Stimulated activated CD4-positive, alpha-beta T cell treated with anti-CD3 and anti-CD28 coated beads, Interleukin-1b, Interleukin-23, amount 100 ng/mL, for 48 hours (primary cell): ENCODE results near the gene LPGAT1.

Experiments
- DNase-seq: peaks from one replicate; pipeline ENCODE4 v3.0.0-alpha.2; 2020

Gene LPGAT1

DNA sequence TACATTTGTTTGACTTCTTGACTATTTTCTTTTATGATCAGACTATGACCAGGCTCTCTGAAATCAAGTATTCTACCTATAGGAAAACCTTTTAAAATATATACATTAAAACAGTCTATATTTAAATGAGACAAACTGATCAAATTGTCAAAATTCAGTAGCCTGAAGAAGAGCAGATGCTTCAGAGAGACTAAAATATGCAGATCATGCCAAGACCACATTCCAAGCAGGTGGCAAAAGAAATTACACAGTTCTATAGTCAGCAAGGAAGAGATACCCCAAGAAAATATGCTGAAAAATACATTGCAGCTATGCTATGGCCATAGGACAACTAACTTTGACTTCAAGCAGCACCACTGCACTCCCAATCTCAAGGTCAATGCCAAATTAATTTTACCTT, 3.5 kb downstream of the LPGAT1 start:
- no peak for DNase-seq

- no peak for DNase-seq
Observed at GRCh38 chr1:211825980-211826379, 4.6 kb downstream of the LPGAT1 start.

DNA sequence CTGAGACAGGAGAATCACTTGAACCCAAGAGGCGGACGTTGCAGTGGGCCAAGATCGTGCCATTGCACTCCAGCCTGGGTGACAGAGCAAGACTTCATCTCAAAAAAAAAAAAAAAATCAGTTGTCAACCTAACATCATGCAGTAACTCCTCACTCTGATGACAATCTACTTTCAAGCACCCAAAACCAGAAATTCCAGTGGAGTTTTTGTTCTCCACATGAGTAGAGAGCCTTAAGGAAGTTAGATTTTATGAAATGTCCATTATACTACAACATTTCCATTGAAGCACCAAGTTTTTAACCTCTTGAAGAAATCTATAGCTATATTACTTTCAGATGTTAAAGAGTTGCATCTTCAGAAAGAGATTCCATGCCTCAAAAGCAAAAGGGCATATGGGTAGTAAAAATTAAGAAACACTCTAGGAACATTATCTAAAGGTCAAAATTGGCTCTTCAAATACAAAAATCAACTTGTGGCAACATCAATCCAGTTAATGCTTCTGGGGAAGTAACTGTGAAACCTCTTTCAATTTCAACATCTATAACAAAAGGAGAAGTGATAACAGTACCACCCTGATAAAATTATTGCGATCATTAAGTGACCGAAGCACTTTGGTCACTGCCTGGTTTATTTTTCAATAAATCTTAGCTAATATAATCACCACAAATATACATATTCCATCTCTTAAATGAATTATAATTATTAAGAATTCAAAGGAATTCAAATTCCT, 7.7 kb downstream of the LPGAT1 start:
- no peak for DNase-seq

DNA sequence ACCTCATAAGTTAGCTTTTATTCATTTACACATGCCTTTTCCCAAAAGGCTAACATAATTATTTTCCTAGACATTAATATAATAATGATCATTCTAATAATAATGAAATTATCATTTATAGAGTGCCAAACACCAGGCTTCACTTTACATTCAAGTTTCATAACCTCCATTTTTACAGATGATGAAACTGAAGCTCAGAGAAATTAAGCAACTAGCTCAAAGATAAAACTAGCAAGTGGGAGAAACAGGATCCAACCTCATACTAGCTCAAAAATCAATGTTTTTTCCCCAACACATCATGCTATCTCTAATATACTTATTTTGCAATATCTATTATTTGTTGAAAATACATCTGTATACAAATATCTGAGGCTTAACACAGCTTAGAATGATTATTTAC, 14.0 kb downstream of the LPGAT1 start:
- DNase-seq, result no peak

GRCh38 chr1:211814313-211814712, 16.2 kb downstream of the LPGAT1 start:
- DNase-seq, result no peak

DNA sequence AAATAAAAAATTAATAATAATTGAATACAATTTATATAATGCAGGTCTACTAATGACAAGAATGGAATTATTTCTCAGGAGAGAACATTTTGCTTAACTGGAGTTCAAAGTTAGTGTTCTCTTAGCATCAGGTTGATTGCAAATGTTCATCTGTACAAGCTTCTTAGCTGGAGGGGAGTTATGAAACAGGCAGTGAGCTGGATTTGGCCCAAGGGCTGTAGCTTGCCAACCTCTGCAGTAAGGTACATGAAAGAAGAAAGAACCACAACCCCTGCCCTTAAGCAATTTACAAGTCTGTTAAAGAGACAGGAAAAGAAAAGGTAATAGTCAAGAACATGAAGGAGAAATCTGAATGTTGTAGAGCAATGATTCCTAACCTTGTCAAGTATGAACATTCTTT, 17.0 kb downstream of the LPGAT1 start:
- no peak for DNase-seq

DNA sequence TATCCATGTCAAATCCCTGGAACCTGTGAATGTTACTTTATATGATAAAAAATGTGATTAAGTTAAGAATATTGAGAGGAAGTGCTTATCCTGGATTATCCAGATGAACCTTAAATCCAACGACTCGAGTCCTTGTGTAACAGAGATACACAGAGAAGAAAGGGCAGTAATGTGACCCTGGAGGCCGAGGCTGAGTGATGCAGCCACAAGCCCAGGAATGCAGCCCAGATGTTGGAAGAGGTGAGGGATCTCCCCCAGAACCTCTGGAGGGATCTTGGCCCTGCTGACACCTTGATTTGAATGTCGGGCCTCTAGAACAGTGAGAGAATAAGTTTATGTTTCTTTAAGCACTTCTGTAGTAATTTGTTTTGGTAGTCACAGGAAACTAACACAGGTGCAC, 18.0 kb downstream of the LPGAT1 start:
- no peak for DNase-seq

- DNase-seq, result no peak
Observed at GRCh38 chr1:211811848-211812247, 18.7 kb downstream of the LPGAT1 start.

DNA sequence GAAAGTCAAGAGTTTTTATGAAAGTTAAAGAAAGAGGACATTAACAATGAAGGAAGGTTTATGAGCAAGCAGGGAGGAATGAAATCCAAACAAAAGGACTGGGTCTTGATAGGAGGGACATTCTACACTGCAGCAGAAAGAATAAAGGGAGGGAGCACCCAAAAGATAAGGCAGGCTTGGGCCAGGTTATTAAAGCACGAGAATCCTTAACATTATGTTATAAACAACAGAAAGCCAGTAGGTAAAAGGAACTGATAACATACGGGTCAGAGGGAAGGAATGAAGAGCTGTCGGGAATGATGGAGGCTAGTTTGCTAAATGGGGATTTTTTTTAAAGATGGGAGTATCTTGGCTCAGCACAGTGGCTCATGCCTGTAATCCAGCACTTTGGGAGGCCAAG, 19.4 kb downstream of the LPGAT1 start:
- no peak for DNase-seq

DNA sequence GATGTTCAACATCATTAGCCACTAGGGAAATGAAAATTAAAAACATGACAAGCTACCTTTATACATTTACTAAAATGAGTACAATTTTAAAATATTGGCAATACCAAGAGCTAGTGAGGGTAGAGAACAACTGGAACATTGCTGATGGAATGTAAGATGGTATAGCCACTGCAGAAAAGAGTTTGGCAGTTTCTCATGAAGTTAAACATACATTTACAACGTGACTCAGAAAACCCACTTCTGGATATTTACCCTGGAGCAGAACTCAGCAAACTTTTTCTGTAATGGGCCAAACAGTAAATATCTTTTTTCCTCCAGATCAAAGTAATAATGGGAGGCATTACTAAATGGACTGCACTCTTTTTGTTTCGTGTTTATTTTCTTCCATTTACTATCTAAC, 22.1 kb downstream of the LPGAT1 start:
- no peak for DNase-seq

DNA sequence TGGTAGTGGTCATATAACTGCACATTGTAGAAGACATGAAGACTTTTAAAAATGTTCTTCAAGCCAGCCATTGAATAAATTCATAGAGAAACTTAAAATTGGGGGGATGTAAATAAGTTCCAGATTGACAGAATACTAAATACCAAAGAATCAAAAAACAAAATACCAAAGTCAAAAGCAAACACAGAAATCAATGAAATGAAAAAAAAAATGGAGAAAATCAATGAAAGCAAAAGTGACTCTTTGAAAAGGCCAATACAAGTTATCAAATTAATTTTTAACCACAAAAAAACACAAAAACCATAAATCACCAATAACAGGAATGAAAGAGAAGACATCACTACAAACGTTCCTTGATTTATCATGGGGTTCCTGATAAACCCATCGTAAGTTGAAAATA, 25.6 kb downstream of the LPGAT1 start:
- DNase-seq, result no peak

DNA sequence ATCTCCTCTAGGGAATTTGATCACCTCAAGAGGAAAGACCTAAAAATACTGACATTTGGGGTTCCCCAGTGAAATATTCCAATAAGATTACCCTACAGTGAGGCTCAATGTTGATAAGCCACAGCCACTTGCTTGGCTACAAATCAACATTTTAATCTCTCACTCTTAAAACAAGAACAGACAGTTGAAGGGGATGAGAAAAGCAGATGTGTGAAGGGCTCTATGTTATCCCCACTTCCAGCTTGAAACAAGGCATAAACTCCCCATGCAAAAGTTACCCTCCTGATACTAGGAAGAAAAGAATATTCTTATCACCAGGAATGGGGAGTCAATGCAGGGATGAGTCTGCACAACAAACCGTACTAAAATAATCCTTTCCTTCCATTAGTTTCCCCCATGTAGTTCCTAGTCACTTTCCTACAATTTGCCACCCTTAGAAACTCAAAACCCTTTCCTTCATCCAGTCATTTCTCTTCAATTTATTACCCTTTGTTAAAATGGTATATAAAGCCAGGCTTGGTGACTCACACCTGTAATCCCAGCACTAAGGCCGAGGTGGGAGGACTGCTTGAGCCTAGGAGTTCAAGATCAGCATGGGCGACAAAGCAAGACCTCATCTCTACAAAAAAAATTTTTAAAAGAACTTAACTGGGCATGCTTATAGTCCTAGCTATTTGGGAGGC, 29.5 kb downstream of the LPGAT1 start:
- DNase-seq, result no peak

GRCh38 chr1:211797994-211798393, 32.6 kb downstream of the LPGAT1 start:
- no peak for DNase-seq

DNA sequence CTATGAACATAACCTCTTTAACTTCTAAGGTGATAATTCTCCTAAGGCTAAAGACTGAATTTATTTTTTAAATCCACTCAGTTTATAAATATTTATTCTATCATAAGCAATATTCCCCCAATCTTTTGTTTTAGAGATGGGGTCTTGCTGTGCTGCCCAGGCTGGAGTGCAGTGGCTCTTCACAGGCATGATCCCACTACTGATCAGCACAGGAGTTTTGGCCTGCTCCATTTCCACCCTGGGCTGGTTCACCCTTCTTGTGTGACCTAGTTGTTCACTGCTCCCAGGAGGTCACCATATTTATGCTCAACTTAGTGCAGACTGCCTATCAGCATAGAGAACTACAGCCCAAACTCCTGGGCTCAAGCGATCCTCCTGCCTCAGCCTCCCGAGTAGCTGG, 38.6 kb downstream of the LPGAT1 start:
- no peak for DNase-seq

DNA sequence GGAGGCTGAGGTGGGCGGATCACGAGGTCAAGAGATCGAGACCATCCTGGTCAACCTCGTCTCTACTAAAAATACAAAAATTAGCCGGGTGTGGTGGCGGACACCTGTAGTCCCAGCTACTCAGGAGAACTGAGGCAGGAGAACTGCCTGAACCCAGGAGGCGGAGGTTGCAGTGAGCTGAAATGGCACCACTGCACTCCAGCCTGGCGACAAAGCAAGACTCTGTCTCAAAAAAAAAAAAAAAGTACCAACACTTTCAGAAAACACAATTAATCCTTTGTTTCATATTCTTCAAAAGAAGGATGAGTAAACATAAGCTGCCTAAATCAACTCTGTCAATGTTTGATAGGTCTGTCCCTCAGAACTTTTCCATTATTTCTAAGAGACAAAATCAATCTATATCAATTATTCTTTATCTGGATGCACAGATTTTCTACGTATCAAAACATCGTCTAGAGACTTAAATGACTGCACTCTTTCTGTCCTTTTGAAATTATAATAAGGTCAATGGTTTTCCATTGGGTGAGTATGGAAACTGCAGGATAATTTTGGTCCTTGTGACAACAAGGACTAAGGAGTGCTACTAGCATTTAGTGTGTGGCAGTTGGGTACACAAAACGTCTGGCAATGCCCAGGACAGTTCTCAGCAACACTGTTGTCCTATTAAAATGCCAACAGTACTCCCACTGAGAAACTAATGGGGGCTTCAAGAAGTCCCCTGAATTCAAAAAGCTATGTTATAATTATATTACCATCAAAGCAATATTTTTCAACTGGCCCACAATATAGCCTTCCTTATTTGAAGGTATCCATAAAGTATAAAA, 40.7 kb downstream of the LPGAT1 start:
- no peak for DNase-seq

DNA sequence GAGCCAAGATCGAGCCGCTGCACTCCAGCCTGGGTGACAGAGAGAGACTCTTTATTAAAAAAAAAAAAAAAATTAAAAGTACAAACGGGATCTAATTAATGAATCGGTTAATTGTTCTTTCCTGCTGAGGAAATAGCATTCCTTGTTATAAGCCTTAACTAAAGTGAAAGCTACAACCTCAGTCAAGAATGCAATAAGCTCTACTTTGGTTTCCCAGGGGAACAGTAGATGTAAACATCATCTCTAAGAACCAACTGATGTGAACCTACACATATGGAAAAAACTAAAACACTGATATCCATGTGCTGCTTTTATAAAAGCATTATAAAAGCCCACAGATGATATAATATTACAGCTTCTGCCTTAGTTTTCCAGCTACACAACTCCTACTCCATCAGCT, 41.9 kb downstream of the LPGAT1 start:
- DNase-seq, result no peak

GRCh38 chr1:211783897-211784296, 46.7 kb downstream of the LPGAT1 start:
- DNase-seq, result no peak

DNA sequence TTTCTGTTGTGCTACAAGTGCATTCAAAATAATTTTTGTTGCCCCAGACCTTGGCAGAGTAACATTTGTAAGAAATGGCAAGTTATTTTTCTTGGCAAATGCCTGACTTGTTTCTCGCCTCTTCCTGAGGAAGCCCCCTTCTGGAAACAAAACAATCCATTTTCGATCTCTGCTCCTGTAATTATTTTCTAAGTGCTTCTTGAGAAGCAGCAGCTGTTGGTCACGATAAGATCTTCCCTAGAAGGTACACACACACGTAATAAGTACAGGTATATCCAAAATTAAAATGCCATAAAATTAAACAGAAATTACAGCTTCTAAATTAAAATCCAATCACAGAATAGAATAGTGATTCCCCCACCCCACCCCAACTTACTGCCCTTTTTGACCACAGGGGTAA, 47.3 kb downstream of the LPGAT1 start:
- no peak for DNase-seq

- no peak for DNase-seq
Observed at GRCh38 chr1:211781260-211781659, 49.3 kb downstream of the LPGAT1 start.

DNA sequence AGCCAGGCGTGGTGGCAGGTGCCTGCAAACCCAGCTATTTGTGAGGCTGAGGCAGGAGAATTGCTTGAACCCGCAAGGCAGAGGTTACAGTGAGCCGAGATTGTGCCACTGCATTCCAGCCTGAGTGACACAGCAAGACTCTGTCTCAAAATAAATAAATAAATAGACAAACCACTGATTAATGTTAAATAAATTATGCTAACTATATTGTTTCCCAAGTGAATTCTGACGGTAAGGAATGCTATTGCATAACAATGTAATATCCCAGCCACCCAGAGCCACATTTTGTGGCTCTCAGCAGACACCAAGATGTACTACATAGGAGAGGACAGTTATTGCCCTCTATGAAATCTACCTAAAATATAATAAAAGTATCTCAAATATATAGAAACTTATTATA, 55.4 kb downstream of the LPGAT1 start:
- no peak for DNase-seq

GRCh38 chr1:211764701-211765100, 65.9 kb downstream of the LPGAT1 start:
- no peak for DNase-seq

- no peak for DNase-seq
Observed at GRCh38 chr1:211762206-211762605, 68.4 kb downstream of the LPGAT1 start.

DNA sequence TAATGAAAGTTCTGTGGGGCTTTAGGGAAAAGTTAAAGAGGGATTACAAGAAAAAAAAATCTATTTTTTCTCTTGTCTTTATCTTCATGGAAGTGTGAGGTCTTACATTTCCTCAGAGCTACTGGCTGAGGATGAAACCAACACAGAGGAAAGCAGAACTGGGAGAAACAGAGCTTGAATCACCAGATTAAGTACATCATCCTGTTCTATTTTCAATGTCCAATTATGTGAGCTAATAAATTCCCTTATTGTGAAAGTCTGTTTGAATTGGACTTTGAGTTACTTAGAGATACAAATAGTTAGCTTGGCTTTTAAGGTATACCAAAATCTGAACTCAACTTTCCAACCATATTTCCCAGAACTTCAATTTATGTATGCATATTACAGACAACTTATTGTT, 69.2 kb downstream of the LPGAT1 start:
- no peak for DNase-seq

- no peak for DNase-seq
Observed at GRCh38 chr1:211756471-211757020, 74.0 kb downstream of the LPGAT1 start.
